Measurements from ENCODE around the gene FAM98A.

DNA sequence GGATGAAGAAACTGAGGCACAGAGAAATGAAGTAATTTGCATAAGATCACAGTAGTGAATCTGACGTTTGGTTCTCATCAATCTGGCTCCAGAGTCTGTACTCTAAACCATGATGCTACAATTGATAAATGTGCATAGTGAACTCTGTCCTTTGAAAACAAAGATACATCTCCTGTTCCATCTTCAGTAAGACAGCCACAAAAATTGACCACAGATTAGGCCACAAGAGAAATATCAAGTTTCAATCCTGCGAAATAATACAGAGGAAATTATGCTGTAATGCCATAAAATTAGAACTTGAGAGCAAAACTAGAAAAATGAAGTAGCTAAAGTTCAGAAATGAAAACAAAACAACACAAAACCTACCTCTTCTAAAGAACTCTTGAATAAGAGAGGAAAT lies 28.4 kb downstream of the FAM98A start:
- TF ChIP-seq, protein P1, sequence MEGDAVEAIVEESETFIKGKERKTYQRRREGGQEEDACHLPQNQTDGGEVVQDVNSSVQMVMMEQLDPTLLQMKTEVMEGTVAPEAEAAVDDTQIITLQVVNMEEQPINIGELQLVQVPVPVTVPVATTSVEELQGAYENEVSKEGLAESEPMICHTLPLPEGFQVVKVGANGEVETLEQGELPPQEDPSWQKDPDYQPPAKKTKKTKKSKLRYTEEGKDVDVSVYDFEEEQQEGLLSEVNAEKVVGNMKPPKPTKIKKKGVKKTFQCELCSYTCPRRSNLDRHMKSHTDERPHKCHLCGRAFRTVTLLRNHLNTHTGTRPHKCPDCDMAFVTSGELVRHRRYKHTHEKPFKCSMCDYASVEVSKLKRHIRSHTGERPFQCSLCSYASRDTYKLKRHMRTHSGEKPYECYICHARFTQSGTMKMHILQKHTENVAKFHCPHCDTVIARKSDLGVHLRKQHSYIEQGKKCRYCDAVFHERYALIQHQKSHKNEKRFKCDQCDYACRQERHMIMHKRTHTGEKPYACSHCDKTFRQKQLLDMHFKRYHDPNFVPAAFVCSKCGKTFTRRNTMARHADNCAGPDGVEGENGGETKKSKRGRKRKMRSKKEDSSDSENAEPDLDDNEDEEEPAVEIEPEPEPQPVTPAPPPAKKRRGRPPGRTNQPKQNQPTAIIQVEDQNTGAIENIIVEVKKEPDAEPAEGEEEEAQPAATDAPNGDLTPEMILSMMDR (IDR thresholded peaks at IDR 0.05; ENCODE audit: insufficient read depth, low read length) = no peak
- TF ChIP-seq POLR2AphosphoS5 (IDR thresholded peaks at IDR 0.05; ENCODE audit: low read depth) = no peak

All from HL-60 (cell line).